Activated T-helper 1 cell treated with anti-CD3 and anti-CD28 coated beads, Interleukin-2, amount 50 U/mL, for 16 hours (primary cell): Measurements from ENCODE around the gene PFN4.
A peak's percentile ranks its signal among the peaks of the same experiment; 100 is the strongest.
"Not testable (repeated sequence)": the region's sequence is repeated elsewhere in the genome, so short reads cannot be mapped to it uniquely, and the experiment has no call there.

Experiments used
- DNase-seq, 2 donors: peaks; one replicate each; pipeline ENCODE4 v3.0.0-alpha.2; 2020; ENCODE audit warnings: low read depth in 1 of 2, low spot score in 1 of 2

Gene PFN4, protein sequence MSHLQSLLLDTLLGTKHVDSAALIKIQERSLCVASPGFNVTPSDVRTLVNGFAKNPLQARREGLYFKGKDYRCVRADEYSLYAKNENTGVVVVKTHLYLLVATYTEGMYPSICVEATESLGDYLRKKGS

DNA sequence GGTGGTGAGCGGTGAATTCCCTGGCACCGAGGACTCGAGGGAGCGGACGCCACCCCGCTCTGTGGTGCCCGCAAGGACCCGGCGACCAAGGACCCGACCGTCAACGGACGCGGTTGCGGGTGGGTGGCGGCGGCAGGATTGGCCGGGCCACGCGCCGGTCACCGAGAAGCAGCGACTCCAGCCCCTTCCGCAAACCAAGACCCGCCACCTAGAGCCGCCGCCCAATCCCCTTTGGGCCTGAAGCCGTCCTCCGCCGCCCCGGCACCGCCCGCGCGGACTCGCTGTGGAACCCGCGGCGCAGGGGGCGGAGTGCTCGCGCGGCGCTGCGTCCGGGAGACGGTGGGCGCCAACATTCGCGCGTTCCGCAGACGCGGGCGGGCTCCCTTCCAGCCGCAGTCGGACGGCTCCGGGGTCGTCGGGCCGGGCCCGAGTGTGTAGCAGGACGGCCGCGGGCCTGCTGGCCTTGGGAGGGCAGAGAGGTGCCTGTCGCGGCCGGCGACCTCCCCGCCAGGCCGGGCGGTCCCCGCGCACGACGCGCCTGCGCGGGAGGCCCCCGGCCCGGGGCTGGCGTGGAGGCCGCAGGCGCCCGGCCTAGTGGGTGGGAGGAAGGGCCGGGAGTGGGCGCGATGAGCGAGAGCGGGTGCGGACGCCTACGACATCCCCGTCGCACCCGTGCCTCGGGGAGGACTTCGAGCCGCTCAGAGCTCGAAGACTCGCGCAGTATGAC, at the start of gene PFN4, which contains the start of gene FAM228B:
Gene PFN4, minus strand, starts transcription at position 140 of the 727 bp plus-strand sequence. CDS start 799 bp downstream, outside the sequence.
Gene FAM228B, plus strand, starts transcription at position 275 of the 727 bp plus-strand sequence. CDS start 893 bp downstream, outside the sequence.
- peak in 1 of 2 donors; percentile 38 for DNase-seq

GRCh38 chr2:24169023-24169422, 45.9 kb upstream of the PFN4 start:
- no peak for DNase-seq

DNA sequence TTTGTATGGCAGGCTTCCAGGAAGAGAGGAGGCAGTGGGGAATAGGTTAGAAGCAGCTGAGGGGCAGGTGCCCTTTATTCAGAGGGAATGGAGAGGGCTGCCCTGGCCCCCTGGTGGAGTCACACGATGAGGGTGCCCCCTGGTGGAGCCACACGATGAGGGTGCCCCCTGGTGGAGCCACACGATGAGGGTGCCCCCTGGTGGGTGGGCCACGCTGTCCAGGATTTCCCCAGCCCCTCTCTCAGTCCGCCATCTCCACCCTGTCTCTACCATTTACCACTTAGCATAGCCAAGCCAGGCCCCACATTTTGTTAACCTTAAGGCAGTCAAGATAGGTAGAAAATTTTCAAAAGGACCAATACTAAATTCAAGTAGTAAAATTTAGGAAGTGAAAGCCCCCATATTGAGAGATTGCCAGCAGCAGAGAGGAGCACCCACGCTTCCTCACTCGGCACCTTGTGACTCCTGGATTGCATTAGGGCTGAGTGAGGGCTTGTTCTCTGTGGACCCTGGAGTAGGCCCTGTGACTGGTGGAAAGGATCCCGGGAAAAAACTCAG, 41.4 kb upstream of the PFN4 start:
- DNase-seq: peak in 1 of 2 donors; percentile 5

DNA sequence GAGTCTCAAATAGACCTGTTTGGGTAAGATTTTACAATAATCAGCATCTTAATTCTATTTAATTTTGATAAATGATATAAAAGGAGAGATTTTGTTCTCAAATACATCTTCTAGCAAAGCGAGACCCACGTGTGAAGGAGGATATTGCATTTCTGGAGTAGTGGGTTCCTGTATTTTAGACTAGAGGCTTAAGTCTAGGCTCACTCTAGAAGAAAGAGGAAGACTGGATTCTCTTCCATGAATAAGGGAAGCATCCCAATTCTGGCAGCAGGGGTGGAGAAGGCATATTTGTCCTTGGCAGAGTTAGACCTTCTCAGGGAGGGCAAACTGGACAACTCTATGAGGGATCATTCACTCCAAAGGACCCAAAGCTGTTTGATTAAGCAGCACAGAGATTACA, 40.5 kb upstream of the PFN4 start:
- no peak for DNase-seq

DNA sequence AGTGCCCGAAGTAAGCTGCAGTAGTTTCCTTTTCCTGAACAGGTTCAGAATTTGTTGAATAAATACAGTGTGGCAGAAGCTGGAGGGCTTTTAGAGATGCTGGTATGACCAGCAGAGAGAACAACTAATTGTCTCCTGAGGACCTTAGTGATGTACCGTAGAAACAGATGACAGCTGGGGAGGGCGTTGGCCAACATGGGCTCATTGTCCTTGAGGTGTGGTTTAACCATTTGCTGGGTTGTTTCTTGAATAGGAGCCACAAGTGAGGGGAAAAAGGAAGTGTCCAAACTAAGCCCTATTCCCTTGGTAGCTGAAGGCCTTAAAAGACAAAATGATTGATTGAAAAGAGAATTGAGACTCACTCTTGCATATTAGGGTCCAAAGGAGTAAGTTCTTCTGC, 40.1 kb upstream of the PFN4 start:
- DNase-seq: no peak

- DNase-seq: no peak
Measured at GRCh38 chr2:24162494-24162893, 39.4 kb upstream of the PFN4 start.

GRCh38 chr2:24160761-24161160, 37.6 kb upstream of the PFN4 start:
- no peak for DNase-seq

DNA sequence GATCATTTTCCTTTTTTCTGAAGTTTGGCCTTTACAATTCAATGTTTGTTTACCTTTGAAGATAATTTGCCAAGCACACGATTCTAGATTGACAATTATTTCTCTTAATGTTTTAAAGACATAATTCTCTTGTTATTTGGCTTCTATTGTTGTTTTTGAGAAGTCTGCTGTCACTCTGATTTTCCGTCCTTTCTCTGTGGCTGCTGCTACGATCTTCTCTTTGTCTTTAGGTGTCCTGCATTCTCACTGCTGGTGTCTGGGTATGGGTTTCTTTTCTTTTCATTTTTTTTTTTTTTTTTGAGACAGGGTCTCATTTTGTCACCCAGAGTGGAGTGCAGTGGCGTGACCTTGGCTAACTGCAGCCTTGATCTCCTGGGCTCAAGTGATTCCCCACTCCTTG, 36.6 kb upstream of the PFN4 start:
- DNase-seq: no peak

GRCh38 chr2:24158131-24158530, 35.0 kb upstream of the PFN4 start:
- DNase-seq: no peak

- DNase-seq: no peak
Measured at GRCh38 chr2:24153478-24153877, 30.3 kb upstream of the PFN4 start.

- DNase-seq: no peak
Measured at GRCh38 chr2:24152413-24153197, 29.5 kb upstream of the PFN4 start.

GRCh38 chr2:24147364-24147763, 24.2 kb upstream of the PFN4 start:
- no peak for DNase-seq

- DNase-seq: not testable (repeated sequence)
Measured at GRCh38 chr2:24140305-24140704, 17.2 kb upstream of the PFN4 start.

GRCh38 chr2:24132543-24132942, 9.4 kb upstream of the PFN4 start:
- no peak for DNase-seq

GRCh38 chr2:24125956-24126355, 2.8 kb upstream of the PFN4 start:
- no peak for DNase-seq

- DNase-seq: no peak
Measured at GRCh38 chr2:24123922-24124580, 917 bp upstream of the PFN4 start.

- DNase-seq: no peak
Measured at GRCh38 chr2:24122366-24123194, 554 bp downstream of the PFN4 start.

DNA sequence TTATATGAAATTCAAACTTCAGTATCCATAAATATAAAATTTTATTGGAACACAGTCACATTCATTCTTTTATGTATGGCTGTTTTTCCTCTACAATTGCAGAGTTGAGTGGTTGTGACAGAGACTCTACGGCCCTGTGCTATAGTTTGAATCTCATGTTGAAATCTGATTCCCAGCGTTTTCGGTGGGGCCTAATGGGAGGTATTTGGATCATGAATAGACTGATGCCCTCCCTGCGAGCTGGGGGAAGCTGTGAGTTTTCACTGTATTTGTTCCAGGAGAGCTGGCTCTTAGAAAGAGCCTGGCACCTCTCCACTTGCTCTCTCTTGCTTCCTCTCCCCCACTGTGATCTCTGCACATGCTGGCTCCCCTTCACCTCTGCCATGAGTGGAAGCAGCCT, 1.7 kb downstream of the PFN4 start:
- DNase-seq: no peak

DNA sequence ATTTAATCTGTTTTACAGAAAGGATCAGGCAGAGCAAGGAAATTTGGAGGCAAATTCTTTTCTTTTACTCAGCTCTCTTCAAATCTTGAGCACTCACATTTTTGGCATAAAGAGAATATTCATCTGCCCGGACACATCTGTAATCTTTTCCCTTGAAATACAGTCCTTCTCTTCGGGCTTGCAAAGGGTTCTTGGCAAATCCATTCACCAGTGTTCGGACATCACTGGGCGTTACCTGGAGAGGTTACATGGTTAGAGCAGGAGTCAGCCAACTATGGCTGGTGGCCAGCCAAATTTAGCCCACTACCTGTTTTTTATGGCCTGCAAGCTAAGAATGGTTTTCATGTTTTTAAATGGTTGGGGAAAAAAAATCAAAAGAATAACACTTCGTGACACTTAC, 2.1 kb downstream of the PFN4 start:
- no peak for DNase-seq

- no peak for DNase-seq
Measured at GRCh38 chr2:24117902-24118301, 5.2 kb downstream of the PFN4 start.
